Nephron (organoid): ENCODE results near the gene ZNF280C.
A peak's percentile ranks its signal among the peaks of the same experiment; 100 is the strongest.

Source experiments
- H3K27ac Mint-ChIP-seq, 3 experiments: 2 replicates each; pipeline ENCODE4 v1.8.0; 2020; ENCODE audit warnings: mixed read lengths in 3 of 3, mild to moderate bottlenecking in 2 of 3, moderate library complexity in 1 of 3
- H3K27me3 Mint-ChIP-seq: 2 replicates; pipeline ENCODE4 v1.8.0; 2021; ENCODE audit warnings: low read depth, mild to moderate bottlenecking, moderate library complexity, mixed read lengths
- H3K36me3 Mint-ChIP-seq: 2 replicates; pipeline ENCODE4 v1.8.0; 2020; ENCODE audit warnings: low read depth, mixed read lengths
- H3K4me1 Mint-ChIP-seq: 2 replicates; pipeline ENCODE4 v1.8.0; 2020; ENCODE audit warnings: mixed read lengths
- H3K4me3 Mint-ChIP-seq, 3 experiments: 2 replicates each; pipeline ENCODE4 v1.8.0; 2020; ENCODE audit warnings: mild to moderate bottlenecking in 3 of 3, mixed read lengths in 3 of 3, moderate library complexity in 2 of 3
- H3K9me3 Mint-ChIP-seq: 2 replicates; pipeline ENCODE4 v1.8.0; 2020; ENCODE audit warnings: mixed read lengths
- TF ChIP-seq, protein P1 (sequence below), 3 experiments: fragments of 200-600 bp; sonication (generic); IDR thresholded peaks; one replicate each; pipeline ENCODE4 v1.5.0; 2021; ENCODE audit warnings: antibody characterized with exemption in 3 of 3; ENCODE audit not compliant: unreplicated experiment in 3 of 3

ZNF280C gene

GRCh38 chrX:130264573-130264972 is 4.1 kb downstream of the ZNF280C start:
- TF ChIP-seq, protein P1, sequence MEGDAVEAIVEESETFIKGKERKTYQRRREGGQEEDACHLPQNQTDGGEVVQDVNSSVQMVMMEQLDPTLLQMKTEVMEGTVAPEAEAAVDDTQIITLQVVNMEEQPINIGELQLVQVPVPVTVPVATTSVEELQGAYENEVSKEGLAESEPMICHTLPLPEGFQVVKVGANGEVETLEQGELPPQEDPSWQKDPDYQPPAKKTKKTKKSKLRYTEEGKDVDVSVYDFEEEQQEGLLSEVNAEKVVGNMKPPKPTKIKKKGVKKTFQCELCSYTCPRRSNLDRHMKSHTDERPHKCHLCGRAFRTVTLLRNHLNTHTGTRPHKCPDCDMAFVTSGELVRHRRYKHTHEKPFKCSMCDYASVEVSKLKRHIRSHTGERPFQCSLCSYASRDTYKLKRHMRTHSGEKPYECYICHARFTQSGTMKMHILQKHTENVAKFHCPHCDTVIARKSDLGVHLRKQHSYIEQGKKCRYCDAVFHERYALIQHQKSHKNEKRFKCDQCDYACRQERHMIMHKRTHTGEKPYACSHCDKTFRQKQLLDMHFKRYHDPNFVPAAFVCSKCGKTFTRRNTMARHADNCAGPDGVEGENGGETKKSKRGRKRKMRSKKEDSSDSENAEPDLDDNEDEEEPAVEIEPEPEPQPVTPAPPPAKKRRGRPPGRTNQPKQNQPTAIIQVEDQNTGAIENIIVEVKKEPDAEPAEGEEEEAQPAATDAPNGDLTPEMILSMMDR (IDR thresholded peaks at IDR 0.05; ENCODE audit: unreplicated experiment in 3 of 3) = no peak
- Mint-ChIP-seq H3K36me3 (peaks cover 21% of the 10 kb centered on the region), H3K27ac (no peak overlapping the region), H3K4me1 (peaks cover 21% of the 10 kb centered on the region), H3K9me3 (peaks cover 6% of the 10 kb centered on the region), H3K4me3 (no peak overlapping the region), H3K27me3 (peaks cover 5% of the 10 kb centered on the region)

- no peak overlapping the region for H3K27ac Mint-ChIP-seq
- H3K4me3 Mint-ChIP-seq = no peak overlapping the region
- H3K9me3 Mint-ChIP-seq = peaks cover 3% of the 10 kb centered on the region
- TF ChIP-seq, protein P1 (IDR thresholded peaks at IDR 0.05; ENCODE audit: unreplicated experiment in 3 of 3) = no peak
- H3K27me3 Mint-ChIP-seq = no peaks in the 10 kb centered on the region
- peaks cover 21% of the 10 kb centered on the region for H3K4me1 Mint-ChIP-seq
- peaks cover 34% of the 10 kb centered on the region for H3K36me3 Mint-ChIP-seq
Observed at GRCh38 chrX:130263016-130263415, 5.7 kb downstream of the ZNF280C start.

DNA sequence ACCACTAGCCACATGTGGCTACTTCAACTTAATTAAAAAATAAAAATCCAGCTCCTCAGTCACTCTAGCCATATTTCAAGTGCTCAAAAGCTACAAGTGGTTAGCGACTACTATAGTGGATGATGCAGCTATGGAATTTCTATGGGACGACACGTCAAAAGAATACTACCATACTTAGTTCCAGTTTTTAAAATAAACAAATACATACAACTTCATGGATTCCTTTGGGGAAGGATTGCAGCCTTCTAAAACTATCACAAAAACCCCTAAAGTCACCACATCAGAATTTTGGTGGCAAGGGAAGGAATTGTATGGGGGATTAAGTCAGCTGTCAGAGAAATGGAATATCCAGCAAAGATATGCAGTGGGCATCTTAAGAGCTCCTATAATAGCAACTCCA is 6.5 kb downstream of the ZNF280C start:
- peaks cover 18% of the 10 kb centered on the region for H3K4me1 Mint-ChIP-seq
- H3K9me3 Mint-ChIP-seq = peaks cover 3% of the 10 kb centered on the region
- peak overlapping the region in 1 of 3 experiments; percentile 29 for H3K27ac Mint-ChIP-seq
- TF ChIP-seq, protein P1 (IDR thresholded peaks at IDR 0.05; ENCODE audit: unreplicated experiment in 3 of 3) = no peak
- H3K36me3 Mint-ChIP-seq = peaks cover 38% of the 10 kb centered on the region
- H3K27me3 Mint-ChIP-seq = no peaks in the 10 kb centered on the region
- no peak overlapping the region for H3K4me3 Mint-ChIP-seq

- Mint-ChIP-seq H3K9me3 (peaks cover 3% of the 10 kb centered on the region), H3K4me3 (no peak overlapping the region), H3K36me3 (peaks cover 45% of the 10 kb centered on the region), H3K27ac (peak overlapping the region in 1 of 3 experiments; percentile 51), H3K4me1 (peaks cover 17% of the 10 kb centered on the region), H3K27me3 (no peaks in the 10 kb centered on the region)
- TF ChIP-seq, protein P1 (IDR thresholded peaks at IDR 0.05; ENCODE audit: unreplicated experiment in 3 of 3) = no peak
Observed at GRCh38 chrX:130261296-130261893, 7.3 kb downstream of the ZNF280C start.

DNA sequence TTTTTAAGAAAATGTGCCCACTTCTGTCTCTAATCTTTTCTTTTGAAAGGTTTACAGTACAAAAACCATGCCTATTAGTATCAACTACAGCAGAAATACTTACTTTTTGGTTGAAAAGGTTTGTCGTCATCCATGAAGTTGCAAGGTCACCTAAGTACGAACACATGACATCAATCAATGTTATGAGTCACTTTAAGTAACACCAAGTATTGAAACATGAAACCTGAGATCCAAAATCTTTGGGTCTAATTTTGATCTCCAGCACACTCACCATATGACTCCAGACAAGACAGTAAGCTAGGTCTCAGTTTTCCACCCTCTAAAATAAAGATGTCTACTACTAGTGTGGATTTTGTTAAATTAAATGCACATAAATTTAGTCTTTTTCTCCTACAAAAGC is 8.4 kb downstream of the ZNF280C start:
- no peak overlapping the region for H3K4me3 Mint-ChIP-seq
- TF ChIP-seq, protein P1 (IDR thresholded peaks at IDR 0.05; ENCODE audit: unreplicated experiment in 3 of 3) = no peak
- H3K9me3 Mint-ChIP-seq = peaks cover 8% of the 10 kb centered on the region
- H3K36me3 Mint-ChIP-seq = peaks cover 53% of the 10 kb centered on the region
- H3K27me3 Mint-ChIP-seq = no peaks in the 10 kb centered on the region
- H3K27ac Mint-ChIP-seq = no peak overlapping the region
- H3K4me1 Mint-ChIP-seq = peaks cover 10% of the 10 kb centered on the region

- Mint-ChIP-seq H3K4me1 (peaks cover 11% of the 10 kb centered on the region), H3K27me3 (no peaks in the 10 kb centered on the region), H3K9me3 (peaks cover 38% of the 10 kb centered on the region), H3K27ac (no peak overlapping the region), H3K36me3 (peaks cover 66% of the 10 kb centered on the region), H3K4me3 (no peak overlapping the region)
- TF ChIP-seq, protein P1 (IDR thresholded peaks at IDR 0.05; ENCODE audit: unreplicated experiment in 3 of 3) = no peak
Observed at GRCh38 chrX:130253916-130254315, 14.8 kb downstream of the ZNF280C start.
